ENCODE measurements around the gene P3H2.
"Not testable (repeated sequence)": the region's sequence is repeated elsewhere in the genome, so short reads cannot be mapped to it uniquely, and the experiment has no call there.

The P3H2 gene

DNA sequence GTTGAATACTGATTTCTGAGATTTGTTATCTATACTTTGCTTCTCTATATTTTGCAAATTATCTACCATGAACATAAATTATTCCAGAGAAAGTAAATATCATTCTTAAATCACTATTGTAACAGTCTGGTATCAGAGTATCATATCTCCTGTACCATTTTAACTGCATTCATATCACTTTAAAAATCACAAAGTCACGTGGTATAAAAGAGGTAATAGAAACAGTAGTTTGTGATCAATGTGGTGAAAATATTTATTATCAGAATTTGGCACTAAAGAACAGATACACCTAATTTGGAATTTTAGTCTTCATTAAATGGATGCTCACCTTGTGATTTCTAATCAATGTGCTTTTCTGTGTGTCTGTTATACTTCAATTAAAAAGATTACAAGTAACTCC, 47.8 kb downstream of the P3H2 start:
- Mint-ChIP-seq H3K4me1 (peaks cover 59% of the 10 kb centered on the region), H3K9me3 (no peaks in the 10 kb centered on the region), H3K27me3 (ENCODE audit: low read depth) (no peaks in the 10 kb centered on the region), H3K4me3 (no peak overlapping the region), H3K36me3 (ENCODE audit: low read depth) (peaks cover 15% of the 10 kb centered on the region), H3K27ac (peak overlapping the region; percentile 88 to 93 (median 90))
- no peak for TF ChIP-seq CTCF (IDR thresholded peaks at IDR 0.05; ENCODE audit: unreplicated experiment in 3 of 3)

GRCh38 chr3:190071921-190072320, 48.8 kb downstream of the P3H2 start:
- not testable (repeated sequence) for H3K9me3 Mint-ChIP-seq; H3K27me3 Mint-ChIP-seq (ENCODE audit: low read depth); H3K4me3 Mint-ChIP-seq
- peaks cover 22% of the 10 kb centered on the region for H3K36me3 Mint-ChIP-seq (ENCODE audit: low read depth)
- H3K27ac Mint-ChIP-seq = peak overlapping the region; percentile 63 to 79 (median 68)
- peaks cover 52% of the 10 kb centered on the region for H3K4me1 Mint-ChIP-seq

DNA sequence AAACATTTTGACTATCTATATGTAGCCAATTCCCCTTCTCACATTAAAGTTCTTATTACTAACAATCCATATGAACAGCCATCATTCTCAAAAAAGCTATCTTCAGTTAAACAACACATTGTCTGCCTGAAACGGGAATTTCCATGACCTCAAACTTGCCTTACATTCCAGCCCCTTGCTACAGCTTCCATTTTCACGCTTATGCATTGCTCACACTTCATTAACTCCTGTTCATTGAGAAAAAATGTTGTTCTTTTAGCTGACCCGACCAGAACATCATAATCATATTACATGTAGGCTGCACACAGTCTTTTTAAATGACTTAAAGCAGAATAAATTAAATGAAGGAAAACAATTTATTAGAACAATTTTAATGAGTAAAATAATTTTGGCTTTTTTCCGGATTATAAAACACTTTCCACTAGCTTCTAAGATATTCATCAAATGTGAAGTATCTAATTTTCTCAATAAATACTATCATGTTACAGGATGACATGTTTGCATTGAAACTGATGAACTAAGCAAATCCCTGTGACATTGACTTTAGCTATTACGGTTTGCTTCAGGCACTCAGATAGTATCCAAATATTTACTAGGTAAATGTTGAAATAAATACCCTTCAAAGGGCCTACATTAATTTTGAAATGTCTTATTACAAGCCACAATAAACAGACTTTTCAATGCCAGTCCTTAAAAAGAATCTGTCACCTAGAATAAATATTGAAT, 49.9 kb downstream of the P3H2 start:
- Mint-ChIP-seq H3K4me1 (peaks cover 42% of the 10 kb centered on the region), H3K27me3 (ENCODE audit: low read depth) (no peaks in the 10 kb centered on the region), H3K9me3 (no peaks in the 10 kb centered on the region), H3K36me3 (ENCODE audit: low read depth) (peaks cover 23% of the 10 kb centered on the region), H3K4me3 (no peak overlapping the region), H3K27ac (peak overlapping the region; percentile 59 to 75 (median 63))
- TF ChIP-seq CTCF (IDR thresholded peaks at IDR 0.05; ENCODE audit: unreplicated experiment in 3 of 3) = no peak

DNA sequence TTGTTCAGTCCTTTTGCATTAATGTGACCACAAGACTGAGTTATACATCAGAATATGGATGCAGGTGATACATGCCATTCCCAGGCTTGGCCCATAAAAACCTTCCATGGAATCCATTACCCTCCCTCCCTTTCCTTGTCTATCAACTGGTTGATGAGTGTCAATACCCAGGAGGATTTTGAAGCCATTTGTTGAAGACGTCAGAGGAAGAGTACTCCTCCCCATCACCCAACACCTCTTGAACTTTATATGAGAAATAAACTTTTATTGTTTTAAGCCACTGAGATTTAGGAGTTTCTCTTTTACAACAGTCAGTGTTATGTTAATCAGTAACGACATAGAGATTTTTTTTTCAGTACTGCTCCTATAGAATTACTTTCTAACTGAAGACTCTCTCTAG, 55.5 kb downstream of the P3H2 start:
- Mint-ChIP-seq H3K4me3 (no peak overlapping the region), H3K9me3 (no peaks in the 10 kb centered on the region), H3K27me3 (ENCODE audit: low read depth) (no peaks in the 10 kb centered on the region), H3K27ac (peak overlapping the region; percentile 83 to 94 (median 87)), H3K36me3 (ENCODE audit: low read depth) (peaks cover 24% of the 10 kb centered on the region), H3K4me1 (peaks cover 29% of the 10 kb centered on the region)
- no peak for TF ChIP-seq CTCF (IDR thresholded peaks at IDR 0.05; ENCODE audit: unreplicated experiment in 3 of 3)

DNA sequence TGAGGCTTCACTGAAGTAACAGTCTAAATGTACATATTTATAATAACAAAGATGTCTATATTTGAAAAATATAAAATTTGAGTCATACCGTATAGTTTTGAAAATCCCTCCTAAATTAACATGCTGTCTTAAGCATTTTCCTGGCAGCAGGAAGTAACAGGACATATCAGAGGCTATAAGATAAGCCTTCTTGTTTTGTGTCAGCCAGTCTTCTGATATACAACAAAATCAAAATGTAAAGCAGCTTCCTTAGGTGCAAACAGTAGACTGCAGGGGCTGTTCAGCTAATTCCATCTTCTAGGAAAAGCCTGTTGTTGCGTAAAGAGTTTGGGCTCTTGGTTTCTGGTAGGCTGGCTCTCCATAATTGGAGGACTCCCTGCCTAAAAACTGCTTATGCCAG, 56.0 kb downstream of the P3H2 start:
- H3K36me3 Mint-ChIP-seq (ENCODE audit: low read depth) = peaks cover 19% of the 10 kb centered on the region
- no peaks in the 10 kb centered on the region for H3K27me3 Mint-ChIP-seq (ENCODE audit: low read depth)
- peaks cover 31% of the 10 kb centered on the region for H3K4me1 Mint-ChIP-seq
- no peak for TF ChIP-seq CTCF (IDR thresholded peaks at IDR 0.05; ENCODE audit: unreplicated experiment in 3 of 3)
- H3K27ac Mint-ChIP-seq = peak overlapping the region; percentile 83 to 94 (median 87)
- H3K4me3 Mint-ChIP-seq = no peak overlapping the region
- no peaks in the 10 kb centered on the region for H3K9me3 Mint-ChIP-seq

- Mint-ChIP-seq H3K9me3 (no peaks in the 10 kb centered on the region), H3K27ac (peak overlapping the region; percentile 83 to 94 (median 88)), H3K27me3 (ENCODE audit: low read depth) (no peaks in the 10 kb centered on the region), H3K36me3 (ENCODE audit: low read depth) (peaks cover 15% of the 10 kb centered on the region), H3K4me3 (no peak overlapping the region), H3K4me1 (peaks cover 32% of the 10 kb centered on the region)
- no peak for TF ChIP-seq CTCF (IDR thresholded peaks at IDR 0.05; ENCODE audit: unreplicated experiment in 3 of 3)
These were observed 56.6 kb downstream of the P3H2 start for GRCh38 chr3:190064112-190064511.
